BLaER1 (cell line): ENCODE data around the gene CNTROB.

Experiments
- H3K27ac ChIP-seq: shearing (Covaris generic); formaldehyde crosslinking; 2 replicates; pipeline ENCODE4 v1.8.1; 2022
- H3K27me3 ChIP-seq: shearing (Covaris generic); formaldehyde crosslinking; 2 replicates; pipeline ENCODE4 v1.8.1; 2022
- H3K36me3 ChIP-seq: shearing (Covaris generic); formaldehyde crosslinking; 2 replicates; pipeline ENCODE4 v1.8.1; 2022
- H3K4me1 ChIP-seq: shearing (Covaris generic); formaldehyde crosslinking; 2 replicates; pipeline ENCODE4 v1.8.1; 2022
- H3K4me2 ChIP-seq: shearing (Covaris generic); formaldehyde crosslinking; 2 replicates; pipeline ENCODE4 v1.8.1; 2022
- H3K4me3 ChIP-seq: shearing (Covaris generic); formaldehyde crosslinking; 2 replicates; pipeline ENCODE4 v1.8.1; 2022
- H3K9ac ChIP-seq: shearing (Covaris generic); formaldehyde crosslinking; 2 replicates; pipeline ENCODE4 v1.8.1; 2022
- H3K9me3 ChIP-seq: shearing (Covaris generic); formaldehyde crosslinking; 2 replicates; pipeline ENCODE4 v1.8.1; 2022
- H4K20me1 ChIP-seq: shearing (Covaris generic); formaldehyde crosslinking; 2 replicates; pipeline ENCODE4 v1.8.1; 2022
- Cebpa-rat ChIP-seq: shearing (Covaris generic); IDR thresholded peaks from 2 replicates; pipeline ENCODE4 v1.8.1; 2022

The CNTROB gene

GRCh38 chr17:7977039-7977438 lies 45.0 kb downstream of the CNTROB start:
- no peak overlapping the region for H3K4me3 ChIP-seq
- H3K9ac ChIP-seq: no peak overlapping the region
- no peaks in the 10 kb centered on the region for H3K27me3 ChIP-seq
- H3K4me2 ChIP-seq: no peak overlapping the region
- H3K4me1 ChIP-seq: no peaks in the 10 kb centered on the region
- no peaks in the 10 kb centered on the region for H4K20me1 ChIP-seq
- no peak for TF ChIP-seq Cebpa-rat
- no peaks in the 10 kb centered on the region for H3K36me3 ChIP-seq
- no peak overlapping the region for H3K27ac ChIP-seq
- peaks cover 29% of the 10 kb centered on the region for H3K9me3 ChIP-seq

- no peak overlapping the region for H3K27ac ChIP-seq
- TF ChIP-seq Cebpa-rat: no peak
- H3K9me3 ChIP-seq: peaks cover 29% of the 10 kb centered on the region
- no peaks in the 10 kb centered on the region for H4K20me1 ChIP-seq
- no peak overlapping the region for H3K9ac ChIP-seq
- no peaks in the 10 kb centered on the region for H3K27me3 ChIP-seq
- H3K4me2 ChIP-seq: no peak overlapping the region
- H3K4me1 ChIP-seq: no peaks in the 10 kb centered on the region
- no peaks in the 10 kb centered on the region for H3K36me3 ChIP-seq
- H3K4me3 ChIP-seq: no peak overlapping the region
These were observed 45.8 kb downstream of the CNTROB start for GRCh38 chr17:7977805-7978204.

GRCh38 chr17:7982173-7982572 lies 50.2 kb downstream of the CNTROB start:
- Histone ChIP-seq H3K9me3 (no peaks in the 10 kb centered on the region), H3K9ac (no peak overlapping the region), H3K4me2 (no peak overlapping the region), H3K27ac (no peak overlapping the region), H3K27me3 (no peaks in the 10 kb centered on the region), H3K4me3 (no peak overlapping the region), H4K20me1 (no peaks in the 10 kb centered on the region), H3K36me3 (no peaks in the 10 kb centered on the region), H3K4me1 (no peaks in the 10 kb centered on the region)
- no peak for TF ChIP-seq Cebpa-rat

GRCh38 chr17:7982666-7983065 lies 50.7 kb downstream of the CNTROB start:
- Histone ChIP-seq H3K27ac (no peak overlapping the region), H3K9me3 (no peaks in the 10 kb centered on the region), H3K36me3 (no peaks in the 10 kb centered on the region), H3K4me3 (no peak overlapping the region), H3K27me3 (no peaks in the 10 kb centered on the region), H3K4me2 (no peak overlapping the region), H3K9ac (no peak overlapping the region), H3K4me1 (no peaks in the 10 kb centered on the region), H4K20me1 (no peaks in the 10 kb centered on the region)
- no peak for TF ChIP-seq Cebpa-rat

GRCh38 chr17:7984904-7985303 lies 52.9 kb downstream of the CNTROB start:
- no peak for TF ChIP-seq Cebpa-rat
- H4K20me1 ChIP-seq: no peaks in the 10 kb centered on the region
- H3K9me3 ChIP-seq: no peaks in the 10 kb centered on the region
- H3K4me3 ChIP-seq: no peak overlapping the region
- H3K27ac ChIP-seq: no peak overlapping the region
- H3K36me3 ChIP-seq: no peaks in the 10 kb centered on the region
- peaks cover 12% of the 10 kb centered on the region for H3K4me1 ChIP-seq
- no peak overlapping the region for H3K9ac ChIP-seq
- no peaks in the 10 kb centered on the region for H3K27me3 ChIP-seq
- no peak overlapping the region for H3K4me2 ChIP-seq

- H3K4me3 ChIP-seq: no peak overlapping the region
- no peak overlapping the region for H3K4me2 ChIP-seq
- no peaks in the 10 kb centered on the region for H3K27me3 ChIP-seq
- no peak overlapping the region for H3K27ac ChIP-seq
- peaks cover 26% of the 10 kb centered on the region for H3K4me1 ChIP-seq
- H3K9ac ChIP-seq: no peak overlapping the region
- H3K36me3 ChIP-seq: no peaks in the 10 kb centered on the region
- H3K9me3 ChIP-seq: no peaks in the 10 kb centered on the region
- H4K20me1 ChIP-seq: no peaks in the 10 kb centered on the region
- no peak for TF ChIP-seq Cebpa-rat
These were observed 55.3 kb downstream of the CNTROB start for GRCh38 chr17:7987112-7987893.

GRCh38 chr17:7988750-7989178 lies 56.8 kb downstream of the CNTROB start:
- H3K4me1 ChIP-seq: peaks cover 26% of the 10 kb centered on the region
- no peaks in the 10 kb centered on the region for H3K36me3 ChIP-seq
- no peak overlapping the region for H3K4me3 ChIP-seq
- H3K4me2 ChIP-seq: peak overlapping the region; percentile 91
- H3K27ac ChIP-seq: no peak overlapping the region
- TF ChIP-seq Cebpa-rat: no peak
- no peaks in the 10 kb centered on the region for H4K20me1 ChIP-seq
- H3K9ac ChIP-seq: no peak overlapping the region
- no peaks in the 10 kb centered on the region for H3K9me3 ChIP-seq
- no peaks in the 10 kb centered on the region for H3K27me3 ChIP-seq

- peak overlapping the region; percentile 77 for H3K27ac ChIP-seq
- peak overlapping the region; percentile 75 for H3K9ac ChIP-seq
- no peak for TF ChIP-seq Cebpa-rat
- H3K9me3 ChIP-seq: no peaks in the 10 kb centered on the region
- peak overlapping the region; percentile 76 for H3K4me3 ChIP-seq
- H4K20me1 ChIP-seq: no peaks in the 10 kb centered on the region
- no peaks in the 10 kb centered on the region for H3K36me3 ChIP-seq
- no peaks in the 10 kb centered on the region for H3K27me3 ChIP-seq
- H3K4me1 ChIP-seq: peaks cover 26% of the 10 kb centered on the region
- H3K4me2 ChIP-seq: peak overlapping the region; percentile 91
These were observed 58.0 kb downstream of the CNTROB start for GRCh38 chr17:7989781-7990655.

GRCh38 chr17:7992516-7992915 lies 60.5 kb downstream of the CNTROB start:
- no peak for TF ChIP-seq Cebpa-rat
- Histone ChIP-seq H3K27me3 (no peaks in the 10 kb centered on the region), H4K20me1 (no peaks in the 10 kb centered on the region), H3K4me3 (no peak overlapping the region), H3K36me3 (no peaks in the 10 kb centered on the region), H3K4me2 (no peak overlapping the region), H3K9me3 (no peaks in the 10 kb centered on the region), H3K27ac (no peak overlapping the region), H3K9ac (no peak overlapping the region), H3K4me1 (peaks cover 36% of the 10 kb centered on the region)

GRCh38 chr17:7992924-7993323 lies 60.9 kb downstream of the CNTROB start:
- no peaks in the 10 kb centered on the region for H3K36me3 ChIP-seq
- H3K27ac ChIP-seq: no peak overlapping the region
- no peak for TF ChIP-seq Cebpa-rat
- no peaks in the 10 kb centered on the region for H3K9me3 ChIP-seq
- H3K4me1 ChIP-seq: peaks cover 38% of the 10 kb centered on the region
- H4K20me1 ChIP-seq: no peaks in the 10 kb centered on the region
- H3K4me2 ChIP-seq: no peak overlapping the region
- H3K9ac ChIP-seq: no peak overlapping the region
- no peak overlapping the region for H3K4me3 ChIP-seq
- H3K27me3 ChIP-seq: no peaks in the 10 kb centered on the region
